CD4-positive, alpha-beta T cell treated with Interleukin-10 for 1 hour (primary cell): ENCODE results near the gene IPMK.

Experiments used
- DNase-seq: peaks from one replicate; pipeline ENCODE4 v3.0.0-alpha.2; 2020

IPMK gene

GRCh38 chr10:58267713-58268453 lies at the start of gene IPMK:
IPMK (minus strand) TSS chr10:58267894; CDS start chr10:58267611, 283 bp downstream.
- peak; percentile 97 for DNase-seq

GRCh38 chr10:58316874-58317273 lies 49.2 kb upstream of the IPMK start:
- no peak for DNase-seq

- DNase-seq: no peak
Observed at GRCh38 chr10:58311026-58311425, 43.3 kb upstream of the IPMK start.

GRCh38 chr10:58307676-58308075 lies 40.0 kb upstream of the IPMK start:
- DNase-seq: no peak

- DNase-seq: no peak
Observed at GRCh38 chr10:58305821-58306220, 38.1 kb upstream of the IPMK start.

GRCh38 chr10:58304099-58304633 lies 36.5 kb upstream of the IPMK start:
- DNase-seq: no peak

GRCh38 chr10:58302254-58302653 lies 34.6 kb upstream of the IPMK start:
- no peak for DNase-seq

- DNase-seq: no peak
Observed at GRCh38 chr10:58300676-58301075, 33.0 kb upstream of the IPMK start.

GRCh38 chr10:58299580-58299979 lies 31.9 kb upstream of the IPMK start:
- DNase-seq: peak; percentile 54

GRCh38 chr10:58293989-58294388 lies 26.3 kb upstream of the IPMK start:
- no peak for DNase-seq

- DNase-seq: peak; percentile 60
Observed at GRCh38 chr10:58291538-58292174, 24.0 kb upstream of the IPMK start.

GRCh38 chr10:58282615-58283014 lies 14.9 kb upstream of the IPMK start:
- DNase-seq: peak; percentile 42

GRCh38 chr10:58281092-58281752 lies 13.5 kb upstream of the IPMK start:
- DNase-seq: no peak

- DNase-seq: no peak
Observed at GRCh38 chr10:58280477-58280876, 12.8 kb upstream of the IPMK start.

GRCh38 chr10:58278962-58279307 lies 11.2 kb upstream of the IPMK start:
- no peak for DNase-seq

GRCh38 chr10:58278274-58278961 lies 10.7 kb upstream of the IPMK start:
- no peak for DNase-seq

GRCh38 chr10:58275908-58276307 lies 8.2 kb upstream of the IPMK start:
- DNase-seq: no peak

GRCh38 chr10:58275261-58275660 lies 7.6 kb upstream of the IPMK start:
- no peak for DNase-seq

- DNase-seq: no peak
Observed at GRCh38 chr10:58269782-58270290, 2.1 kb upstream of the IPMK start.

GRCh38 chr10:58268946-58269781 lies 1.5 kb upstream of the IPMK start, which contains the start of gene CISD1:
CISD1 (plus strand) TSS chr10:58269162; CDS start chr10:58269274, 112 bp downstream.
- peak; percentile 97 for DNase-seq

- DNase-seq: no peak
Observed at GRCh38 chr10:58268454-58268945, 806 bp upstream of the IPMK start.
